ENCODE data around the gene SLC9A9. TPM values are rescaled to one million over a fixed set of nuclear protein-coding genes. Genes with fewer than 3 reads are reported as not detected.

Gene SLC9A9
- total and polyA plus RNA-seq, 2 of the 8 experiments (the other 6 are each of a cell fraction or from before 2014, with no cell fraction given), result 0.48 to 1.1 TPM

GRCh38 chr3:143658861-143659260 lies 189.4 kb downstream of the SLC9A9 start:
- Histone ChIP-seq H3K4ac (replicated peaks; ENCODE audit: insufficient read length, low read depth, low read length) (no peak overlapping the region), H3K36me3 (ENCODE audit: control insufficient read depth in 2 of 4, insufficient read depth in 4 of 4, low read length in 3 of 4) (no peaks in the 10 kb centered on the region), H2AK5ac (ENCODE audit: low read depth, low read length) (no peak overlapping the region), H2BK5ac (ENCODE audit: low read depth, low read length) (no peak overlapping the region), H3K14ac (ENCODE audit: insufficient read length) (no peak overlapping the region), H4K91ac (replicated peaks; ENCODE audit: insufficient read length, low read length) (no peak overlapping the region), H3K9me3 (ENCODE audit: insufficient read depth in 2 of 2, low read depth in 1 of 2, low read length in 1 of 2) (peaks cover 0 to 9% of the 10 kb centered on the region in 2 experiments; a peak in 2 of 4 replicates), H3K27ac (ENCODE audit: low read depth, low read length) (no peak overlapping the region), H3K9ac (replicated peaks in 1 of 4; ENCODE audit: extremely low read depth in 1 of 4, low read depth in 3 of 4, low read length in 3 of 4) (no peak overlapping the region), H3K4me2 (ENCODE audit: insufficient read depth in 1 of 2, low read depth in 2 of 2, low read length in 2 of 2) (no peak overlapping the region), H2AFZ (ENCODE audit: low read length) (no peak overlapping the region), H3K79me1 (ENCODE audit: low read depth, low read length) (no peaks in the 10 kb centered on the region), H4K5ac (ENCODE audit: insufficient read length, low read depth, low read length) (no peak overlapping the region), H3K56ac (replicated peaks; ENCODE audit: insufficient read length, low read depth, low read length) (no peak overlapping the region), H3K4me3 (ENCODE audit: extremely low read depth in 1 of 4, insufficient read depth in 2 of 4, low read depth in 3 of 4, low read length in 4 of 4) (no peak overlapping the region), H3K18ac (ENCODE audit: extremely low read depth, low read length) (no peak overlapping the region), H3K27me3 (replicated peaks in 1 of 4; ENCODE audit: control insufficient read depth in 3 of 4, extremely low read depth in 1 of 4, insufficient read depth in 3 of 4, low read length in 3 of 4) (peaks cover 0 to 1% (median 0%) of the 10 kb centered on the region in 4 experiments; a peak in 1 of 7 replicates), H4K8ac (ENCODE audit: extremely low read depth, insufficient read depth, low read length) (no peak overlapping the region), H3K4me1 (replicated peaks in 1 of 4; ENCODE audit: control insufficient read depth in 3 of 4, insufficient read depth in 4 of 4, low read length in 3 of 4) (peaks cover 0 to 4% (median 0%) of the 10 kb centered on the region in 4 experiments; a peak in 3 of 7 replicates), H3K79me2 (ENCODE audit: control insufficient read depth in 1 of 2, insufficient read depth in 2 of 2, low read length in 2 of 2) (no peaks in the 10 kb centered on the region), H2BK12ac (ENCODE audit: low read depth, low read length) (no peak overlapping the region), H4K20me1 (replicated peaks in 1 of 2; ENCODE audit: control insufficient read depth in 1 of 2, insufficient read depth in 2 of 2, low read length in 2 of 2) (no peaks in the 10 kb centered on the region), H2BK120ac (replicated peaks; ENCODE audit: low read depth, low read length) (no peak overlapping the region), H3K23me2 (ENCODE audit: low read depth, low read length) (no peaks in the 10 kb centered on the region), H2BK15ac (ENCODE audit: low read length) (no peak overlapping the region), H3K23ac (ENCODE audit: insufficient read length) (no peak overlapping the region), H2BK20ac (ENCODE audit: low read length) (no peak overlapping the region)
- 92% methylated on average over 2 of the region's 2 CpGs; no CpG with 5 or more reads in 1 of the 2 experiments for WGBS, 2 experiments (ENCODE audit: extremely low coverage in 1 of 2, insufficient coverage in 1 of 2, insufficient read length in 1 of 2, insufficient replicate concordance in 2 of 2, low coverage in 1 of 2, low lambda C conversion rate in 2 of 2, missing lambda C conversion rate in 1 of 2)
- no peak for FAIRE-seq
- ChIA-PET CTCF (ENCODE audit: partially characterized antibody) (no interaction called here), POLR2A (ENCODE audit: partially characterized antibody) (no interaction called here)
- TF ChIP-seq KDM5A (IDR thresholded peaks at IDR 0.05; ENCODE audit: low read length) (no peak), POU5F1 (IDR thresholded peaks at IDR 0.05; ENCODE audit: low read depth, low read length) (no peak)
- no peak for DNase-seq (ENCODE audit: low read depth in 1 of 2, low spot score in 2 of 2)
